Activated CD8-positive, alpha-beta memory T cell treated with anti-CD3 and anti-CD28 coated beads, Interleukin-2, amount 50 U/mL, for 1 hour (primary cell): Measurements from ENCODE around the gene CUEDC1.
"Not testable (repeated sequence)": the region's sequence is repeated elsewhere in the genome, so short reads cannot be mapped to it uniquely, and the experiment has no call there.

Experiments used
- DNase-seq: peaks from one replicate; pipeline ENCODE4 v3.0.0-alpha.2; 2020; ENCODE audit errors: extremely low read depth

The CUEDC1 gene

GRCh38 chr17:57939797-57940196 is 15.4 kb downstream of the CUEDC1 start:
- no peak for DNase-seq

GRCh38 chr17:57938061-57938502 is 17.1 kb downstream of the CUEDC1 start:
- no peak for DNase-seq

GRCh38 chr17:57937492-57937891 is 17.7 kb downstream of the CUEDC1 start:
- no peak for DNase-seq

- DNase-seq, result no peak
These were observed 19.1 kb downstream of the CUEDC1 start for GRCh38 chr17:57935833-57936807.

GRCh38 chr17:57931488-57932137 is 23.6 kb downstream of the CUEDC1 start:
- no peak for DNase-seq

GRCh38 chr17:57930239-57930638 is 25.0 kb downstream of the CUEDC1 start:
- no peak for DNase-seq

- DNase-seq, result no peak
These were observed 25.8 kb downstream of the CUEDC1 start for GRCh38 chr17:57929386-57929785.

DNA sequence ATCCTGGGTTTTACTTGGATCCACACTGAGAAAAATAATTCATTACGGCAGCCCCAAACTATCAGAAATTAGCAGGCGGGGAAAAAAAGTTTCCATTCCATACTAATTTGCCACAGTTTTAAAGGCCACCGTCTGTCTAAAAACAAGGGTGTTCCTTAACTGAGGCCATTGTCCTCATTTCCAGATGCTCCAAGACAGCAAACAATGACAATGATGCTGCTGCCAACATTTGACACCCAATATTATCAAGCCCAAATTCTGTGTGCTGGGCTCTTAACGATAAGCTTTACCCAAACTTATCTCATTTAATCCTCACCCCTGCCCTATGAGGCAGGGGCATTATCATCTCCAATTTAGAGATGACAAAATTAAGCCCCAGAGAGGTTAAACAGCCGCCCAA is 26.3 kb downstream of the CUEDC1 start:
- DNase-seq, result no peak

GRCh38 chr17:57927048-57927723 is 28.0 kb downstream of the CUEDC1 start:
- DNase-seq, result no peak

DNA sequence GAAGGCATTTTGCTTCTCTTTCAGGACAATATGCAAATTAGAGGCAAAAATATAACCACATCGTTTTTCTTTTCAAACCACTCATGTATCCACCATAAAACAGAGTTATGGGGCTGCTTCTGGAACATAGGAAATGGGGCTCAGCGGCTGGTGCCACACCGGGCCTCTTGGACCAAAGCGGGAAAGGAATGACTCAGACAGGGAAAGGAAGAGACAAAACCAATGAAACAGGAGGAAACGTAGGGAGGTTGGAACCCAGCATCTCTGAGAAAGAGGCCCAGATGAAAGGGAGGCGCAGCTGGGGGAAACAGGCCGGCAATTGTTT is 28.5 kb downstream of the CUEDC1 start:
- DNase-seq, result no peak

GRCh38 chr17:57925361-57925990 is 29.7 kb downstream of the CUEDC1 start:
- DNase-seq, result no peak

- no peak for DNase-seq
These were observed 30.5 kb downstream of the CUEDC1 start for GRCh38 chr17:57924677-57925076.

GRCh38 chr17:57923182-57923872 is 31.9 kb downstream of the CUEDC1 start:
- DNase-seq, result no peak

DNA sequence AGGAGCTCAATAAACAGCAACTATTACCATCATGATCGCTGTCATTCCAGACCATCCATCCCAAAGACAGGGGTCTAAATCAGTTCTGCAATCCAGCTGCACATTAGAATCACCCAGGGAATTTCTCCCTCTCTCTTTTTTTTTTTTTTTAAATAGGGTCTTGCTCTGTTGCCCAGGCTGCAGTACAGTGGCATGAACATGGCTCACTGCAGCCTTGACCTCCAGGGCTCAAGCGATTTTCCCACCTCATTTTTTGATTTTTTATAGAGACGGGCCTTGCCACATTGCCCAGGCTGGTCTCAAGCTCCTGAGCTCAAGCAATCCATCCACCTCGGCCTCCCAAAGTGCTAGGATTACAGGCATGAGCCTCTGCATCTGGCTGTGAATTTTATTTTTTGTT is 32.5 kb downstream of the CUEDC1 start:
- DNase-seq, result not testable (repeated sequence)

DNA sequence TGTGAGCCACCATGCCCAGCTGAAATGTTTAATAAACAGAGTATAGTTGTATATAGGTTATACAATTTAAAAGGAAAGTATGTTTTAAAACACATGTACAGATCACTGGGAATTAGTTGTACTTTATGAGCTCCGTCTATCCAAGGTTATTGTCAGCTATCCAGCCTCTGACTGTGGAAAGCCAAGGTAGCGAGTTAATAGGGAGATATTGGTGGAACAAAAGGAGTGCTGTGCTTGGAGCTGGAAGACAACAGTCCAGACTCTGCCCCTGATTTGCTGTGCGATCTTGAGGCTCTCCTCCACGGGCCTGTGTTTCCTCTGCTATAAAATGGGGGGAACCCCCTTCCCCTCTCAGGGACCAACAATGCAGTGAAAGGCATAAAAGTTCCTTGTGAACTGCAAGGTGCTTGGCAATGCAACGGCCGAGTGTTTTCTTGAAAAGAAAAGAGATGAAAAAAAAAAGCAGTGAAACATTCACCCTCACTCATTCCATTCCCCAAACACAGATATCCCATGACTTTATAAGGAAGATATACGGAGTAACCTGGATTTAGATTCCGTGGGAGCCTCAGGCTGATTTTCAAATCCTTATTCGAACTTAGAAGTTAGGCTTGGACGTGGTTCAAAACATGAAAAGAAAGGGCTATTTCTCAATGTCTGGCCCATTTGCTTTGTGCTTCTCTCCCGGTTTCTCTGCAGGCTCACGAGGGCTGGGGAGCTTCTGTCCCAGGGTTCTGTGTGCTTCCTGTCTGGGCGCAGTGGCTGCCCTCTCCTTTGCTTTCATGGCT is 34.1 kb downstream of the CUEDC1 start:
- DNase-seq, result no peak

DNA sequence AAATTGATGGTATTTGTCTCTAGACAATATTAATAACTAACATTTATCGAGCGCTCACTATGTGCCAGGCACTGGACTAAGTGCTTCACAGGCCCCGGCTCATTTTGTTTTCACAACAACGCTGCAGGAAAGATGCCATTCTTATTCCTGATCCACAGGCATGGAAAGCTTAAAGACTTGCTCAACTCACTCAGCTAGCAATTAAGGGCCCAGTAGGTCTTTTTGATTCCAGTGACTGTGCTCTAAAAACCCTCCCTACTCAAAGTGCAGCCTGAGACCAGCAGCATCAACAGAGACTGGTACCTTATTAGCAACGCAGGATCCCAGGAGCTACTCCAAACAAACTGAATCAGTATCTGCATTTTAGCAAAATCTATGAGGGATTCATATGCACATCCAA is 35.3 kb downstream of the CUEDC1 start:
- DNase-seq, result no peak

GRCh38 chr17:57918017-57918895 is 37.0 kb downstream of the CUEDC1 start:
- DNase-seq, result no peak

DNA sequence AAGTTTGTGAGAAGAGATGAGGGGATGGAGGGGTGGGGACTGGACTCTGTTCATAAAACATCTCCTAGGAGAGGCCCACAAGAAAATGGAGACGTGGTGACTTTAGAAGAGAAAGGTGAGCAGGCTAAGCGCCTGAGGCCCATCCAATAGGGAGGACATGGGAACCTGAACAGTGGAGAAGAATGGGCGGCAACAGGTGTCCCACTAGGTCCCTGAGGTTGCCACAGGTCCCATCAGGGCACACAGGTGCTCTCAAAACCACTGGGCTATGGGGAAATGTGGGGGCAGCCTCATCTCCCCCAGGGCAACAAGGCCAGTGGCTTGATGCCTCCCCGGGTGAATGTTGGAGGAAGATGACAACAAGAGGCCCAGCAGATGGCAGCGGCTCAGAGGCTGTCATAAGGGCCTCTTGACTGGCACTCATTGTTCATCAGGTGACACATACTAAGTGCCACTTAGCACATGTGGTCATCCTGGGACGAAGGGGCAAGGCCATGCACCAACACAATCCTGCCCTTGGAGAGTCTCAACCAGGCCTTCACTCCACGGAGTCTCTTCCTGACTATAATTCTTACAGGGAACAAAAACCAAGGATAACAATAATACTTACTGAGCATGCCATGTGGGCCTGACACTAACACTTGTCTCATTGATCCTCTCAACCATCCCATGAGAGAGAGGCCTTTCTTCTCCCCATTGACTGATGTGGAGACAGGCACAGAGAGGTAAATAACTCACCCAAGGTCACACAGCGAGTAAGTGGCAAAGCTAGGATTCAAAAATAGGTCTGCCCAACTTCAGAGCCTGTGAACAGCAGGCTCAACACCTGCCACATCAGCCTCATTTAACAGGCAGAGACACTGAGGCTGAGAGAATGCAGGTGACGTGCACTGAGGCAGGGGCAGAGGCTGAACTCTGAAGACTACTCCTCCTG is 38.0 kb downstream of the CUEDC1 start:
- no peak for DNase-seq
